PFSK-1 (cell line): ENCODE results near the gene ATP1B3.

Experiments
- REST ChIP-seq, 2 experiments: IDR thresholded peaks; 2 replicates each; pipeline versions ENCODE4 v1.6.1 to v1.8.0; 2011 to 2012; ENCODE audit warnings: low read depth in 2 of 2, low read length in 2 of 2, control low read depth in 1 of 2, inconsistent platforms in 1 of 2, mild to moderate bottlenecking in 1 of 2, moderate library complexity in 1 of 2; ENCODE audit not compliant: insufficient read depth in 1 of 2
- SIN3A ChIP-seq: IDR thresholded peaks from 2 replicates; pipeline ENCODE4 v1.6.1; 2012; ENCODE audit warnings: mild to moderate bottlenecking, low read length, moderate library complexity, borderline replicate concordance; ENCODE audit not compliant: insufficient read depth

- TF ChIP-seq SIN3A (no peak), REST (IDR thresholded peaks at IDR 0.05; ENCODE audit: insufficient read depth in 1 of 2, low read depth in 2 of 2, low read length in 2 of 2) (no peak)
Observed at GRCh38 chr3:141828487-141828886, 48.0 kb upstream of the ATP1B3 start.
